HCT116 (cell line): ENCODE data around the gene TMEM54. TPM values are rescaled to one million over a fixed set of nuclear protein-coding genes. Genes with fewer than 3 reads are reported as not detected.

Experiments
- ATAC-seq: fragments of 200-7000 bp; cut with Tn5 transposase; 2 replicates; pipeline ENCODE4 v1.9.1; 2020; ENCODE audit warnings: mild to moderate bottlenecking, moderate library complexity
- BruUV-seq: library from RNA; stranded (reverse); fragments of 400-500 nt; replicated peaks from 2 replicates; lab custom pipeline; 2021; lab: Mats Ljungman, UMichigan
- CTCF ChIA-PET: fragments of 300-600 bp; sonication (Branson Sonifier 250); formaldehyde crosslinking; loops from one replicate; lab custom pipeline; 2021; ENCODE audit warnings: antibody characterized with exemption; lab: Charles Lee
- POLR2A ChIA-PET: fragments of 300-600, 350-600 bp; sonication (Branson Sonifier 250); formaldehyde crosslinking; loops from one replicate; lab custom pipeline; 2021; ENCODE audit warnings: antibody characterized with exemption; lab: Charles Lee
- RAD21 ChIA-PET, 2 experiments: fragments of 300-600 bp; sonication (Branson Sonifier 250); formaldehyde crosslinking; loops; one replicate each; lab custom pipeline; 2023; ENCODE audit warnings: low total read pairs in 2 of 2; ENCODE audit not compliant: uncharacterized antibody in 2 of 2, unreplicated experiment in 2 of 2, low non-redundant PET in 1 of 2; lab: Charles Lee
- DNase-seq: peaks from one replicate; pipeline ENCODE4 v3.0.0-alpha.2; 2010; ENCODE audit warnings: low read depth, low spot score
- H2AFZ ChIP-seq: fragments of 200-600 bp; shearing (Covaris generic), sonication (generic); 2 replicates; pipeline ENCODE4 v1.6.1; 2017; ENCODE audit warnings: low read depth, mixed run types, mixed read lengths, antibody characterized with exemption, low read length; ENCODE audit not compliant: poor library complexity, severe bottlenecking
- H3K27ac ChIP-seq: 2 replicates; pipeline ENCODE4 v1.5.1; 2012; ENCODE audit warnings: low read depth, low read length
- H3K27me3 ChIP-seq: fragments of 200-600 bp; sonication (generic); 2 replicates; pipeline ENCODE4 v1.6.1; 2016; ENCODE audit warnings: mixed run types, low read length, mixed read lengths; ENCODE audit not compliant: insufficient read depth
- H3K36me3 ChIP-seq, 2 experiments: fragments of 200-500 bp in 1 of 2; fragments of 200-600 bp in 1 of 2; sonication (Bioruptor generic) in 1 of 2; sonication (generic) in 1 of 2; 2 replicates each; pipeline versions ENCODE4 v1.5.1 to v1.6.1; 2014 to 2016; ENCODE audit warnings: low read length in 2 of 2, inconsistent platforms in 1 of 2, mixed read lengths in 1 of 2, mixed run types in 1 of 2; ENCODE audit not compliant: insufficient read depth in 2 of 2, control insufficient read depth in 1 of 2
- H3K4me1 ChIP-seq, 2 experiments: fragments of 200-600 bp in 1 of 2; sonication (generic) in 1 of 2; 2 replicates each; pipeline versions ENCODE4 v1.5.1 to v1.6.1; 2012 to 2017; ENCODE audit warnings: low read length in 2 of 2, inconsistent platforms in 1 of 2, mild to moderate bottlenecking in 1 of 2, mixed read lengths in 1 of 2, mixed run types in 1 of 2, moderate library complexity in 1 of 2; ENCODE audit not compliant: insufficient read depth in 2 of 2, control insufficient read depth in 1 of 2
- H3K4me2 ChIP-seq: fragments of 200-600 bp; sonication (generic); 2 replicates; pipeline ENCODE4 v1.6.1; 2017; ENCODE audit warnings: mixed run types, low read length, mixed read lengths
- H3K4me3 ChIP-seq, 2 experiments: fragments of 200-600 bp in 1 of 2; sonication (generic) in 1 of 2; replicated peaks in 1 of 2; 2 replicates each; pipeline ENCODE4 v1.5.1; 2011 to 2016; ENCODE audit warnings: low read length in 2 of 2, control low read depth in 1 of 2, low read depth in 1 of 2, mild to moderate bottlenecking in 1 of 2, mixed read lengths in 1 of 2, mixed run types in 1 of 2
- H3K79me2 ChIP-seq: fragments of 200-600 bp; sonication (generic); 2 replicates; pipeline ENCODE4 v1.6.1; 2017; ENCODE audit warnings: mild to moderate bottlenecking, mixed run types, low read length, moderate library complexity, mixed read lengths; ENCODE audit not compliant: insufficient read depth
- H3K9ac ChIP-seq: fragments of 200-600 bp; sonication (generic); 2 replicates; pipeline ENCODE4 v1.6.1; 2016; ENCODE audit warnings: low read length, mixed read lengths
- H3K9me2 ChIP-seq: fragments of 200-600 bp; sonication (generic), shearing (Covaris generic); 2 replicates; pipeline ENCODE4 v1.6.1; 2017; ENCODE audit warnings: mixed run types, mild to moderate bottlenecking, moderate library complexity; ENCODE audit not compliant: insufficient read depth
- H3K9me3 ChIP-seq, 2 experiments: fragments of 200-500 bp in 1 of 2; fragments of 200-600 bp in 1 of 2; sonication (Bioruptor generic) in 1 of 2; sonication (generic) in 1 of 2; 2 replicates each; pipeline ENCODE4 v1.6.1; 2014 to 2017; ENCODE audit warnings: low read length in 2 of 2, mixed read lengths in 2 of 2, inconsistent platforms in 1 of 2, low read depth in 1 of 2, mild to moderate bottlenecking in 1 of 2, mixed run types in 1 of 2, moderate library complexity in 1 of 2; ENCODE audit not compliant: control insufficient read depth in 1 of 2, insufficient read depth in 1 of 2
- H4K20me1 ChIP-seq: fragments of 200-600 bp; sonication (generic), shearing (Covaris generic); 2 replicates; pipeline ENCODE4 v1.6.1; 2017; ENCODE audit warnings: mixed run types, mild to moderate bottlenecking, moderate library complexity; ENCODE audit not compliant: insufficient read depth
- ATF3 ChIP-seq: IDR thresholded peaks from 2 replicates; pipeline ENCODE4 v1.6.1; 2012
- CBX3 ChIP-seq: IDR thresholded peaks from 2 replicates; pipeline ENCODE4 v1.6.1; 2012; ENCODE audit warnings: low read depth
- CEBPB ChIP-seq: IDR thresholded peaks from 2 replicates; pipeline ENCODE4 v1.6.1; 2012; ENCODE audit warnings: low read depth
- EGR1 ChIP-seq: IDR thresholded peaks from 2 replicates; pipeline ENCODE4 v1.6.1; 2012; ENCODE audit warnings: low read depth
- EZH2 ChIP-seq: fragments of 200-600 bp; sonication (generic); IDR thresholded peaks from 2 replicates; pipeline ENCODE4 v1.6.1; 2017; ENCODE audit warnings: antibody characterized with exemption, mixed run types
- EZH2phosphoT487 ChIP-seq: fragments of 200-600 bp; IDR thresholded peaks from 2 replicates; pipeline ENCODE4 v1.6.1; 2018; ENCODE audit warnings: antibody characterized with exemption, borderline replicate concordance
- FOSL1 ChIP-seq: IDR thresholded peaks from 2 replicates; pipeline ENCODE4 v1.6.1; 2012; ENCODE audit warnings: low read depth
- JUND ChIP-seq: IDR thresholded peaks from 2 replicates; pipeline ENCODE4 v1.6.1; 2012
- MAX ChIP-seq: IDR thresholded peaks from 2 replicates; pipeline ENCODE4 v1.6.1; 2012
- POLR2A ChIP-seq: IDR thresholded peaks from 2 replicates; pipeline ENCODE4 v1.7.0; 2011; ENCODE audit warnings: borderline replicate concordance; ENCODE audit not compliant: insufficient read depth, insufficient read length; ENCODE audit errors: extremely low read depth
- TCF7L2 ChIP-seq: IDR thresholded peaks from 2 replicates; pipeline ENCODE4 v1.7.0; 2011; ENCODE audit warnings: borderline replicate concordance, inconsistent platforms; ENCODE audit not compliant: insufficient read depth, insufficient read length; ENCODE audit errors: extremely low read depth
- YY1 ChIP-seq: IDR thresholded peaks from 2 replicates; pipeline ENCODE4 v1.6.1; 2011; ENCODE audit warnings: low read length, low read depth, moderate library complexity, mild to moderate bottlenecking; ENCODE audit not compliant: insufficient replicate concordance; ENCODE audit errors: extremely low read depth
- ZNF274 ChIP-seq: fragments of 200-500 bp; sonication (Bioruptor generic); IDR thresholded peaks from 2 replicates; pipeline ENCODE4 v1.6.1; 2014; ENCODE audit warnings: mild to moderate bottlenecking, low read depth, low read length, inconsistent platforms
- intact Hi-C: fragments of 100-400 bp; cut with micrococcal nuclease; formaldehyde crosslinking; loops from 2 replicates; pipeline ENCODE4 v1.10.0; 2022
- total RNA-seq: library from RNA; stranded (reverse); gene quantifications from one replicate; pipeline ENCODE4 v1.2.1, GENCODE V29; 2021; ENCODE audit not compliant: unreplicated experiment

TMEM54 gene
- total RNA-seq, 1 experiment from 2014 or later, result 121 TPM

- H3K36me3 ChIP-seq, result peaks cover 14 to 24% of the 10 kb centered on the region in 2 experiments; a peak in 2 of 4 replicates
- no peak for TF ChIP-seq YY1
- TF ChIP-seq EZH2phosphoT487, result no peak
- TF ChIP-seq ATF3, result no peak
- no peak for TF ChIP-seq FOSL1
- no peak for TF ChIP-seq TCF7L2
- no peak for TF ChIP-seq CBX3
- no peak for TF ChIP-seq POLR2A
- TF ChIP-seq ZNF274, result no peak
- no peak for TF ChIP-seq EZH2
- TF ChIP-seq CEBPB, result no peak
- no peak for TF ChIP-seq JUND
- TF ChIP-seq MAX, result no peak
- no peak for TF ChIP-seq EGR1
- TF ChIP-seq, all 23 proteins: peak for 0
- Histone ChIP-seq H3K4me2 (no peak overlapping the region), H3K79me2 (no peaks in the 10 kb centered on the region), H3K27me3 (no peaks in the 10 kb centered on the region), H3K27ac (no peak overlapping the region), H3K9me2 (no peaks in the 10 kb centered on the region), H3K9ac (no peak overlapping the region), H2AFZ (no peak overlapping the region), H3K9me3 (no peaks in the 10 kb centered on the region), H3K4me3 (no peak overlapping the region), H4K20me1 (no peaks in the 10 kb centered on the region; the same call in 1 of the 2 replicates), H3K4me1 (no peaks in the 10 kb centered on the region)
- ChIA-PET CTCF (no interaction called here), RAD21 (no interaction called here), POLR2A (no interaction called here)
- BruUV-seq, result no TSS peak
- intact Hi-C loops, result no loop called here
- no peak for ATAC-seq
- no peak for DNase-seq
Observed at GRCh38 chr1:32858136-32858535, 43.1 kb downstream of the TMEM54 start.
